ENCODE results near the gene TP53AIP1. TPM values are rescaled to one million over a fixed set of nuclear protein-coding genes. Genes with fewer than 3 reads are reported as not detected.
A peak's percentile ranks its signal among the peaks of the same experiment; 100 is the strongest.

TP53AIP1 gene
- total RNA-seq, 1 experiment from 2014 or later: not detected

DNA sequence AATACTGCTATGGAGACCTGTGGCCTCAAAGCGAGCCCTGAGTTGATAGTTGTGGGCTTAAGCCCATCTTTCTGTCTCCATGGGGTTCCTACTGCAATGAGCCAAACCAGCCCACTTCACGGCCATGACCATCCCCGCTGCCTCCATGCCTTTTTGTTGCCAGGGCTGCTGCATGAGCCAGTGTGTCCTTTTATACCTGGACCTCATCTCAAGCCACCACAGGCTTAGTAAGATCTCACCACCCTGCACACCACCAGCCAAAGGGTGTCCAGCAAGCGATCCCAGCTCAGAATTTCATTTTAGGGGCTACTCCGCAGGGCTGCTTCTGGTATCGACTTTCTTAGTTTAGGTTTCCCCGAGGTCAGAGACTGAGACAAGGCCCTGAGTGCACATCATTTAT, 8.3 kb downstream of the TP53AIP1 start:
- H2AFZ ChIP-seq (ENCODE audit: low read length): no peak overlapping the region
- no peak overlapping the region for H3K27ac ChIP-seq (ENCODE audit: low read length)
- H3K4me3 ChIP-seq (ENCODE audit: low read length): no peak overlapping the region
- H3K36me3 ChIP-seq (ENCODE audit: insufficient read depth, low read length): no peaks in the 10 kb centered on the region
- no peaks in the 10 kb centered on the region for H3K79me2 ChIP-seq (ENCODE audit: low read length)
- H3K9ac ChIP-seq (ENCODE audit: low read length): no peak overlapping the region
- H3K4me1 ChIP-seq (ENCODE audit: low read length): no peaks in the 10 kb centered on the region
- DNase-seq: no peak
- H4K20me1 ChIP-seq (ENCODE audit: insufficient read depth, low read depth, low read length): no peaks in the 10 kb centered on the region
- no peak overlapping the region for H3K4me2 ChIP-seq (ENCODE audit: low read depth, low read length, poor library complexity, severe bottlenecking)
- H3K9me2 ChIP-seq (replicated peaks; ENCODE audit: insufficient read depth, low read length): no peaks in the 10 kb centered on the region
- H3K27me3 ChIP-seq (ENCODE audit: low read length): no peaks in the 10 kb centered on the region
- no peaks in the 10 kb centered on the region for H3K9me3 ChIP-seq (ENCODE audit: low read length)

DNA sequence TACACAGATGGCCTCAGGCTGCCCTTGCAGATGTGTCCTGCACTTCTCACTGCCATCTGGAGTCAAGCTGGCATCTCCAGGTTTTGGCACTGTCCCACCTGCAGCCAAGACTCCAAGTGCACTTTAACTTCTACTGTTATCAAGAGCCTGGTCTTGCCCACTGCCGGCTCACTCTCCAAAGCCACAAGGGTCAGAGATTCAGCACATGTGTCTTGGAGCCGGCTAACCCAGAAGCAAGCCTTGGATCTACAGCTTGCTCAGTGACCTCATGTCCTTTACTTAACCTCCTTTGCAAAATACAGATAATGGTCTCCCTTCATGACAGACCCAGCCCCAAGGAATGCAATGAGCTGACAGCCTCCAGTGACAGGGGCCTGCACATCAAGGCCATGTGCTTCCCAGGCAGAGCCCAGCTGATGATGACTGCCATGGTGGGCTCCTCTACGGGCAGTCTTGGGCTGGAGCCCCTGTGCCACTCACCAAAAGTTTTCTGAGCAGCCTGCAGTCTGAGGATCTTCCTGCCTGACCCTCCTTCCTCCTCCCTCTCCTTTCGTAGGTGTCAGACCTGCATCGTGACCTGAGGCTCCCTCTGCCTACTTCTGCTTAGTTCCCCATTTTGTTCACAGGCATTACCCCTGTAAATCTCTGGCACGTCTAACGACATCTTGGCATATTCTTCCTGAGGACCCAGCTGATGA, 9.0 kb downstream of the TP53AIP1 start:
- no peak overlapping the region for H3K4me2 ChIP-seq (ENCODE audit: low read depth, low read length, poor library complexity, severe bottlenecking)
- no peak for DNase-seq
- H3K9me3 ChIP-seq (ENCODE audit: low read length): no peaks in the 10 kb centered on the region
- no peaks in the 10 kb centered on the region for H3K36me3 ChIP-seq (ENCODE audit: insufficient read depth, low read length)
- no peak overlapping the region for H3K27ac ChIP-seq (ENCODE audit: low read length)
- H3K79me2 ChIP-seq (ENCODE audit: low read length): no peaks in the 10 kb centered on the region
- no peak overlapping the region for H2AFZ ChIP-seq (ENCODE audit: low read length)
- no peaks in the 10 kb centered on the region for H3K4me1 ChIP-seq (ENCODE audit: low read length)
- no peaks in the 10 kb centered on the region for H4K20me1 ChIP-seq (ENCODE audit: insufficient read depth, low read depth, low read length)
- H3K4me3 ChIP-seq (ENCODE audit: low read length): no peak overlapping the region
- H3K9me2 ChIP-seq (replicated peaks; ENCODE audit: insufficient read depth, low read length): no peaks in the 10 kb centered on the region
- H3K27me3 ChIP-seq (ENCODE audit: low read length): no peaks in the 10 kb centered on the region
- H3K9ac ChIP-seq (ENCODE audit: low read length): no peak overlapping the region

DNA sequence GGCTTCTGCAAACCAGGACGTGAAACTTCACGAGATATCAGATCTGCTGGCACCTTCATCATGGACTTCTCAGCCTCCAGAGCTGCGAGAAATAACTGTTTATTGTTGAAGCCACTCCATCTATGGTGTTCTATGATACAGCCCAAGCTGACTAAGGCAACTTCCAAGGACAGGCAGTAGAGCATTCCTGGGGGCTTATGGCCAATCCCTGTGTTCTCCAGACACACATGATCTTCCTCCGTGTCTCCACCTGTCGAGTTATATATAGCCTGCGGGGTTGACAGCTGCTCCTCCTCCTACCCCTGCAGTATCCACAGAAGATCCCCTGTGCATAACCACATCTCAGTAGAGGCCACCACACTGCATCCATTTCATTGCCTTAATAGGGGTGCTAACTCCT, 11.0 kb downstream of the TP53AIP1 start:
- H3K9me2 ChIP-seq (replicated peaks; ENCODE audit: insufficient read depth, low read length): no peaks in the 10 kb centered on the region
- no peak overlapping the region for H2AFZ ChIP-seq (ENCODE audit: low read length)
- H3K4me2 ChIP-seq (ENCODE audit: low read depth, low read length, poor library complexity, severe bottlenecking): no peak overlapping the region
- no peaks in the 10 kb centered on the region for H3K79me2 ChIP-seq (ENCODE audit: low read length)
- no peaks in the 10 kb centered on the region for H3K9me3 ChIP-seq (ENCODE audit: low read length)
- H3K4me3 ChIP-seq (ENCODE audit: low read length): no peak overlapping the region
- H3K27ac ChIP-seq (ENCODE audit: low read length): no peak overlapping the region
- no peaks in the 10 kb centered on the region for H3K27me3 ChIP-seq (ENCODE audit: low read length)
- no peak overlapping the region for H3K9ac ChIP-seq (ENCODE audit: low read length)
- H4K20me1 ChIP-seq (ENCODE audit: insufficient read depth, low read depth, low read length): no peaks in the 10 kb centered on the region
- peaks cover 3% of the 10 kb centered on the region; the same call in 1 of the 2 replicates for H3K4me1 ChIP-seq (ENCODE audit: low read length)
- no peak for DNase-seq
- no peaks in the 10 kb centered on the region for H3K36me3 ChIP-seq (ENCODE audit: insufficient read depth, low read length)

DNA sequence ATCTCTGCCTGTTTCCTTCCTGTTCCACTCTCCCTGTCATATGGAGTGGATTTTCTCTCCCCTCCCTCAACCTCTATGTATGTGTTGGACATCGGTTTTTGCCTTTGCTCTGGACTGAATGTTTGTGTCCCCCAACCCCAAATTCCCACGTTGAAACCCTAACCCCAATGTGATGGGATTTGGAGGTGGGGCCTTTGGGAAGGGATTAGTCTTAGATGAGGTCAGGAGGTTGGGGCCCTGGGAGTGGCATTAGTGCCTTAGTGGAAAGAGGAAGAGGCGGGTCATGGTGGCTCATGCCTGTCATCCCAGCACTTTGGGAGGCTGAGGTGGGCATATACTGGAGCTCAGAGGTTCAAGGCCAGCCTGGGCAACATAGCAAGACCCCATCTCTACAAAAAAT, 11.6 kb downstream of the TP53AIP1 start:
- DNase-seq: no peak
- no peaks in the 10 kb centered on the region for H3K9me2 ChIP-seq (replicated peaks; ENCODE audit: insufficient read depth, low read length)
- H3K79me2 ChIP-seq (ENCODE audit: low read length): no peaks in the 10 kb centered on the region
- H3K9ac ChIP-seq (ENCODE audit: low read length): no peak overlapping the region
- no peaks in the 10 kb centered on the region for H3K36me3 ChIP-seq (ENCODE audit: insufficient read depth, low read length)
- H3K4me3 ChIP-seq (ENCODE audit: low read length): no peak overlapping the region
- H3K9me3 ChIP-seq (ENCODE audit: low read length): no peaks in the 10 kb centered on the region
- H3K4me2 ChIP-seq (ENCODE audit: low read depth, low read length, poor library complexity, severe bottlenecking): no peak overlapping the region
- H4K20me1 ChIP-seq (ENCODE audit: insufficient read depth, low read depth, low read length): no peaks in the 10 kb centered on the region
- no peak overlapping the region for H3K27ac ChIP-seq (ENCODE audit: low read length)
- H3K4me1 ChIP-seq (ENCODE audit: low read length): peaks cover 3% of the 10 kb centered on the region; the same call in 1 of the 2 replicates
- no peak overlapping the region for H2AFZ ChIP-seq (ENCODE audit: low read length)
- H3K27me3 ChIP-seq (ENCODE audit: low read length): no peaks in the 10 kb centered on the region

DNA sequence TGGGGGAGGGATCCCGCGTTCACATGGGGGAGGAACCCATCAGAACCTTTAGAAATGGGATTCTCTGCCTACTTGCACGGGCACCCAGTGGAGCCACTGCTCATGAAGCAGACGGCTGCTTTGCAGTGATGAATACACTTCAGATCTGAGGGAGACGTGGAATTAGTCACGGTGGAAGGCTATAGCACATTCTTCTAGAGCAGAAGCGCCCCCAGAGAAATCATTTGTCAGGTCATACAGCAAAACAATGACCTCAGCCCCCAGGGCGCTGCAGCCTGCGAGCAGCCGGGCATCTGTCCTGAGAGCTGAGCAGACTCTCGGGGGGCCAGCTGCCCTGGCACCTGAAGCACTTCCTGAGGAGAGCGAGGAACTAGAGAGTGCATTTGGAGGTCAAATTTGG, 12.7 kb downstream of the TP53AIP1 start:
- no peaks in the 10 kb centered on the region for H3K79me2 ChIP-seq (ENCODE audit: low read length)
- no peak overlapping the region for H2AFZ ChIP-seq (ENCODE audit: low read length)
- H3K36me3 ChIP-seq (ENCODE audit: insufficient read depth, low read length): no peaks in the 10 kb centered on the region
- H3K9me2 ChIP-seq (replicated peaks; ENCODE audit: insufficient read depth, low read length): no peaks in the 10 kb centered on the region
- no peaks in the 10 kb centered on the region for H4K20me1 ChIP-seq (ENCODE audit: insufficient read depth, low read depth, low read length)
- no peak overlapping the region for H3K27ac ChIP-seq (ENCODE audit: low read length)
- H3K9ac ChIP-seq (ENCODE audit: low read length): no peak overlapping the region
- H3K27me3 ChIP-seq (ENCODE audit: low read length): no peaks in the 10 kb centered on the region
- no peak overlapping the region for H3K4me2 ChIP-seq (ENCODE audit: low read depth, low read length, poor library complexity, severe bottlenecking)
- peaks cover 3% of the 10 kb centered on the region; the same call in 1 of the 2 replicates for H3K4me1 ChIP-seq (ENCODE audit: low read length)
- no peak for DNase-seq
- no peaks in the 10 kb centered on the region for H3K9me3 ChIP-seq (ENCODE audit: low read length)
- no peak overlapping the region for H3K4me3 ChIP-seq (ENCODE audit: low read length)

DNA sequence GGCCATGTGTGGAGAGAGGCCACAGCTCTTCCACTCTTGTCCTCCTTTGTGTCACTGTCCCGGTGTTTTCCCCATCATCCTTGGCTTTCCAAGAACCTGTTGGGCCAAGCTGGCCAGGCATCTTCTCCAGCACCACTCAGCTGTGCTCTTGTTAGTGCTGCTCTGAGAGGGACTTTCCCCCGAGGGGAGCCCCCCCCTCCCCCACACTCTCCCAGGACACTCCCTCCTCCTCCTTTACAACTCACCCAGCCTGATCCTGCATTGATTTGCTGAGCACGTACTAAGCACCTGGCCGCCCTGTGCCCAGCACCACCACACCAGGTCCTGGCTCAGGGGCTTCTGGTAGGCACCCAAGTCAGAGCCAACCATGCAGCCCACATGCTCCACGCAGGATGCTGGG, 13.2 kb downstream of the TP53AIP1 start:
- Histone ChIP-seq H3K27ac (ENCODE audit: low read length) (no peak overlapping the region), H2AFZ (ENCODE audit: low read length) (no peak overlapping the region)

DNA sequence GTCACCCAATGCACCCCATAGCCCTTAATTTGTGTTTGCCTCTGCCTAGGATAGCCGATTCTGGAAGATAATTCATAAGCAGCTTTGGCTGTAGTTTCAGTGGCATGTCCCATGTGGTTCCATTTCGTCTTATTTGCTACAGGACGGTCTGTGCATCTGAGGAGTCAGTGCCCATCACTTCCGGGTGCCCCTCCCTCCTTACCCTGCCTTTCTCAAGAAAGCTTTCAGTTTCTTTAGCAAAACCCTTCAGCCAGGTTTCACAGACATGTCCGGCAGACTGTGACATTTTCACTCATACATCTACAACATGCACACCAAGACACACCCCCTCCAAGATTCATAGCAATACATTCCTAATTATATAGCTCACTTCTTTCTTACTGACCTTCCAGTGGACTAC, 14.3 kb downstream of the TP53AIP1 start:
- Histone ChIP-seq H4K20me1 (ENCODE audit: insufficient read depth, low read depth, low read length) (no peaks in the 10 kb centered on the region), H3K9me3 (ENCODE audit: low read length) (no peaks in the 10 kb centered on the region), H3K4me3 (ENCODE audit: low read length) (no peak overlapping the region), H3K9me2 (replicated peaks; ENCODE audit: insufficient read depth, low read length) (no peaks in the 10 kb centered on the region), H3K27ac (ENCODE audit: low read length) (no peak overlapping the region), H3K79me2 (ENCODE audit: low read length) (no peaks in the 10 kb centered on the region), H3K9ac (ENCODE audit: low read length) (no peak overlapping the region), H3K4me1 (ENCODE audit: low read length) (peaks cover 3% of the 10 kb centered on the region; the same call in 1 of the 2 replicates), H3K27me3 (ENCODE audit: low read length) (no peaks in the 10 kb centered on the region), H3K4me2 (ENCODE audit: low read depth, low read length, poor library complexity, severe bottlenecking) (peak overlapping the region; percentile 23), H3K36me3 (ENCODE audit: insufficient read depth, low read length) (no peaks in the 10 kb centered on the region), H2AFZ (ENCODE audit: low read length) (no peak overlapping the region)
- DNase-seq: no peak

More for the DNA sequence above, 13.2 kb downstream of the TP53AIP1 start:
- Histone ChIP-seq H3K79me2 (ENCODE audit: low read length) (no peaks in the 10 kb centered on the region), H3K9ac (ENCODE audit: low read length) (no peak overlapping the region), H3K9me3 (ENCODE audit: low read length) (no peaks in the 10 kb centered on the region), H3K4me1 (ENCODE audit: low read length) (peaks cover 3% of the 10 kb centered on the region; the same call in 1 of the 2 replicates), H3K27me3 (ENCODE audit: low read length) (no peaks in the 10 kb centered on the region), H3K36me3 (ENCODE audit: insufficient read depth, low read length) (no peaks in the 10 kb centered on the region), H3K4me2 (ENCODE audit: low read depth, low read length, poor library complexity, severe bottlenecking) (no peak overlapping the region), H4K20me1 (ENCODE audit: insufficient read depth, low read depth, low read length) (no peaks in the 10 kb centered on the region), H3K4me3 (ENCODE audit: low read length) (no peak overlapping the region), H3K9me2 (replicated peaks; ENCODE audit: insufficient read depth, low read length) (no peaks in the 10 kb centered on the region)
- DNase-seq: no peak

DNA sequence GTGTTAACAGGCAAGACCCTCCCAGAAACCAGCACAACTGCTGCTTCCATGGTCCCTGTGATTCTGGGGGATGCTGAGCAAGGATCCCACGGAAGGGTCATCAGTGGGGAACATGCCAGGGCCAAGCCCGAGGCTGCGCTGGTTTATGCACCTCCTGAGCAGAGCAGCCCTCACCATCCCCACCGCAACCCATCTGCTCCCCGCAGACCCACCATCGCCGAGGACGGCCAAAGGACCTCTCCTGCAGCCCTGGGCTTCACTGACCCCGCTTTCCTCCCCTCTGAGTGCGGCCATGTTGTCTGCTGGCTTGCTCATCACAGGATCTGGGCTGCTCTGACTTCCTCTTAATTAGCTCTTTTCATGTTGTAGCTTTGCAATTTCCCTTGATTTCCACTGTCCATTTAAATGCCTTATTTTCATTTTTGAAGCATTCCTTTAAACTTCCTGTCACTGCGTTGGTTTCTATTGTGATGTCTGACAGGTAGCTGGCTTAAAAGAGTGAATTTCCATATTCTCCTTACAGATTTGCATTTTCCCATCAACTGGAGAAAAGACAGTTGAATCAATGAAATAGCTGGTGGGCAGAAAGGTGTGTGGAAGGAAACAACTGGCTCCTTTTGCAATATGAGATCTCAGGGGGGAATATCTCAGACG, 14.9 kb downstream of the TP53AIP1 start:
- H3K4me3 ChIP-seq (ENCODE audit: low read length): no peak overlapping the region
- no peak overlapping the region for H3K27ac ChIP-seq (ENCODE audit: low read length)
- DNase-seq: no peak
- no peak overlapping the region for H2AFZ ChIP-seq (ENCODE audit: low read length)
- peak overlapping the region; percentile 23 for H3K4me2 ChIP-seq (ENCODE audit: low read depth, low read length, poor library complexity, severe bottlenecking)
- no peaks in the 10 kb centered on the region for H3K27me3 ChIP-seq (ENCODE audit: low read length)
- H3K9me3 ChIP-seq (ENCODE audit: low read length): no peaks in the 10 kb centered on the region
- no peaks in the 10 kb centered on the region for H4K20me1 ChIP-seq (ENCODE audit: insufficient read depth, low read depth, low read length)
- H3K4me1 ChIP-seq (ENCODE audit: low read length): peaks cover 3% of the 10 kb centered on the region; the same call in 1 of the 2 replicates
- no peaks in the 10 kb centered on the region for H3K9me2 ChIP-seq (replicated peaks; ENCODE audit: insufficient read depth, low read length)
- H3K9ac ChIP-seq (ENCODE audit: low read length): no peak overlapping the region
- no peaks in the 10 kb centered on the region for H3K79me2 ChIP-seq (ENCODE audit: low read length)
- H3K36me3 ChIP-seq (ENCODE audit: insufficient read depth, low read length): no peaks in the 10 kb centered on the region
